ENCODE measurements around the gene LDB2. TPM values are rescaled to one million over a fixed set of nuclear protein-coding genes. Genes with fewer than 3 reads are reported as not detected.

The LDB2 gene
- polyA plus RNA-seq, 3 donors: not detected

DNA sequence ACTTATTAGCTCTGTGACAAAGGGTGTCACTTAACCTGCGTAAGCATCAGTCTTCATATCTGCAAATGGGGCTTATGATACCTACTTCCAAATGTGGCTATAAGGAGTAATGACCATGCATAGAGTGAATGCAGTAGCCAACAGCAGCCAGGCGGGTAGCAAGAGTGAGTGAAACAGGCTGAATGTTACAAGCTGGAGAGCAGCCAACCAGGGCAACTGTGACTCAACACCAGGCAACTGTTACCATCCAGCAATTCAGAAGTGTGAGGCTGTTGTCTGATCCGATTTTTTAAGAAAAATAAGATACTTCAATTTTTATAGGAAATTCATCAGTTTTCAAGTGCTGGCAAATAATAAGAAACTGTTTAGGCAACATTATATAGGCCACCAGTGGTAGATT lies 401.9 kb downstream of the LDB2 start:
- H3K27ac Mint-ChIP-seq: no peak overlapping the region
- Histone ChIP-seq H3K9ac (ENCODE audit: insufficient read depth, low read length, poor library complexity, severe bottlenecking) (no peak overlapping the region), H3K27ac (ENCODE audit: low read depth in 1 of 2, low read length in 2 of 2) (no peak overlapping the region), H4K20me1 (ENCODE audit: insufficient read depth, low read length) (no peaks in the 10 kb centered on the region), H3K4me3 (replicated peaks in 1 of 3; ENCODE audit: low read depth in 2 of 3, low read length in 3 of 3) (no peak overlapping the region), H2AFZ (ENCODE audit: insufficient read depth, low read depth, low read length, poor library complexity, severe bottlenecking) (no peak overlapping the region), H3K27me3 (ENCODE audit: control insufficient read depth in 2 of 2, insufficient read depth in 2 of 2, low read length in 2 of 2) (no peaks in the 10 kb centered on the region), H3K9me3 (replicated peaks in 1 of 2; ENCODE audit: control insufficient read depth in 1 of 2, insufficient read depth in 1 of 2, low read length in 2 of 2) (peaks cover 0 to 4% of the 10 kb centered on the region in 2 donors), H3K36me3 (replicated peaks in 1 of 2; ENCODE audit: control insufficient read depth in 1 of 2, insufficient read depth in 2 of 2, low read length in 2 of 2) (no peaks in the 10 kb centered on the region), H3K4me1 (ENCODE audit: control insufficient read depth in 1 of 2, insufficient read depth in 2 of 2, low read length in 2 of 2) (no peaks in the 10 kb centered on the region), H3K4me2 (replicated peaks; ENCODE audit: extremely low read depth, low read length, poor library complexity, severe bottlenecking) (no peak overlapping the region), H3K79me2 (ENCODE audit: insufficient read depth, low read length) (no peaks in the 10 kb centered on the region)
- H3K4me3 Mint-ChIP-seq: no peak overlapping the region
- no peak for DNase-seq
- H3K9me3 Mint-ChIP-seq: peaks cover 0 to 8% (median 3%) of the 10 kb centered on the region in 7 donors
- H3K36me3 Mint-ChIP-seq: no peaks in the 10 kb centered on the region
- no CpG with 5 or more reads among the region's 3 CpGs for WGBS (ENCODE audit: insufficient coverage)
- no peak for TF ChIP-seq CTCF (IDR thresholded peaks at IDR 0.05)
- intact Hi-C loops (cut with micrococcal nuclease): no loop called here
- H3K4me1 Mint-ChIP-seq: no peaks in the 10 kb centered on the region
- H3K27me3 Mint-ChIP-seq (ENCODE audit: low read depth in 3 of 3): peaks cover 0 to 4% (median 0%) of the 10 kb centered on the region in 3 donors

GRCh38 chr4:16492872-16493271 lies 405.6 kb downstream of the LDB2 start:
- Histone ChIP-seq H3K9me3 (replicated peaks in 1 of 2; ENCODE audit: control insufficient read depth in 1 of 2, insufficient read depth in 1 of 2, low read length in 2 of 2) (no peaks in the 10 kb centered on the region), H3K79me2 (ENCODE audit: insufficient read depth, low read length) (no peaks in the 10 kb centered on the region), H3K36me3 (replicated peaks in 1 of 2; ENCODE audit: control insufficient read depth in 1 of 2, insufficient read depth in 2 of 2, low read length in 2 of 2) (no peaks in the 10 kb centered on the region), H4K20me1 (ENCODE audit: insufficient read depth, low read length) (no peaks in the 10 kb centered on the region), H3K4me3 (replicated peaks in 1 of 3; ENCODE audit: low read depth in 2 of 3, low read length in 3 of 3) (no peak overlapping the region), H3K4me2 (replicated peaks; ENCODE audit: extremely low read depth, low read length, poor library complexity, severe bottlenecking) (no peak overlapping the region), H3K9ac (ENCODE audit: insufficient read depth, low read length, poor library complexity, severe bottlenecking) (no peak overlapping the region), H2AFZ (ENCODE audit: insufficient read depth, low read depth, low read length, poor library complexity, severe bottlenecking) (no peak overlapping the region), H3K27ac (ENCODE audit: low read depth in 1 of 2, low read length in 2 of 2) (no peak overlapping the region), H3K27me3 (ENCODE audit: control insufficient read depth in 2 of 2, insufficient read depth in 2 of 2, low read length in 2 of 2) (no peaks in the 10 kb centered on the region), H3K4me1 (ENCODE audit: control insufficient read depth in 1 of 2, insufficient read depth in 2 of 2, low read length in 2 of 2) (no peaks in the 10 kb centered on the region)
- Mint-ChIP-seq H3K27me3 (ENCODE audit: low read depth in 3 of 3) (peaks cover 2 to 4% (median 3%) of the 10 kb centered on the region in 3 donors), H3K27ac (peak overlapping the region in 1 of 7 donors; percentile 43), H3K36me3 (no peaks in the 10 kb centered on the region), H3K4me1 (no peaks in the 10 kb centered on the region), H3K4me3 (no peak overlapping the region), H3K9me3 (peaks cover 0 to 8% (median 2%) of the 10 kb centered on the region in 7 donors)
- WGBS (ENCODE audit: insufficient coverage): no CpG with 5 or more reads among the region's 4 CpGs
- intact Hi-C loops (cut with micrococcal nuclease): no loop called here
- TF ChIP-seq CTCF (IDR thresholded peaks at IDR 0.05): no peak
- no peak for DNase-seq

All from CD14-positive monocyte (primary cell).